Stimulated activated memory B cell treated with anti-CD40 and anti-IgM and Interleukin-4, amounts not matched to agents 10 μg/mL and 1 μg/mL and 100 μg/mL, for 72 hours (primary cell): ENCODE results near the gene SF3A2.

Experiments used
- ATAC-seq: fragments of 150-1000 bp; cut with Tn5 transposase; 2 replicates; pipeline ENCODE4 v1.10.0; 2021
- H3K27ac Mint-ChIP-seq: one replicate; pipeline ENCODE4 v1.8.0; 2022; ENCODE audit warnings: mild to moderate bottlenecking, mixed read lengths
- H3K27me3 Mint-ChIP-seq: one replicate; pipeline ENCODE4 v1.8.0; 2022; ENCODE audit warnings: mixed read lengths
- H3K36me3 Mint-ChIP-seq: one replicate; pipeline ENCODE4 v1.8.0; 2022; ENCODE audit warnings: mixed read lengths
- H3K4me1 Mint-ChIP-seq: one replicate; pipeline ENCODE4 v1.8.0; 2022; ENCODE audit warnings: mixed read lengths
- H3K4me3 Mint-ChIP-seq: one replicate; pipeline ENCODE4 v1.8.0; 2022; ENCODE audit warnings: mild to moderate bottlenecking, moderate library complexity, mixed read lengths
- H3K9me3 Mint-ChIP-seq: one replicate; pipeline ENCODE4 v1.8.0; 2022; ENCODE audit warnings: mixed read lengths

Gene SF3A2

DNA sequence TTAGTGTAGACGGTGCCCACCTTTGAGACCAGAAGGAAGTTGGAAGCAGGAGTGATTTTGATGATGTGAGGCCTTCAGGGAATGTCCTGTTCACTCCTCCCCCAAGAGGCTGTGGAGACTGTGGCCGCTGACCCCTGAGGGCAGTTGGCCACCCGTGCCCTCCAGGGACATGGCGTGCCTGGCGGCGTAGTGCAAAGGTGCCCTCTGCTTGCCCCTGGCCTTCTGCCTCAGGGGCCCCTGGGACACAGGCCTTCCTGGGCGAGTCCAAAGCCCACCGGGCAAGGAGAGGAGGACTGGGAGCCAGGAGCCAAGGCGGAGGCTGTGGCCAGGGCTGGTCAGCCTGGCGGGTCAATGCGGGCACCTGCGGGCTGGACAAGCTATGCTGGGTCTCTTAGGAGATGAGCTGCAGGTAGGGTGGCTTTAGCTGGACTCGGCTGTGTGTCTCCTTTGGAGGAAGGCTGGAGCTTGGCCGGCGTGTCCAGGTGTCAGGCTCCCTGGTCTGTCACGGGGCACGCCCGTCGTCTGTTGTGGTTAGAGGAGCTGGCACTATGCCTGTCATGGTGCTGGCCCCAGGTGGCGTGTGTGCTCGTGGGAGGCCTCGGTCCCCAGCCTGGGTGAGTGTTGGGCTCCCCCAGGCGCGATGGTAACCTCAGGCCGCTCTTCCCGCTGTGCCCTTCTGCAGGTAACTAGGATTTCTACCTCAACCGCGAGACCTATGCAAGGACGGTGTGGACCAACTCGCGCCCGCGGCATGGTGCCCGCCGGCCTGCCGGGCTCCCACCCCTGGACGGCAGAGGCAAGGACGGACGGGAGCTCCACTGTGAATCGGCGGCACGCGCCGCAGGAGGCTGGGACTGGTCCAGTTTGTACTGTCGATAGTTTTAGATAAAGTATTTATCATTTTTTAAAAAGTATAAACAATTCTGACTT, 7.3 kb upstream of the SF3A2 start:
- Mint-ChIP-seq H3K27ac (peak overlapping the region; percentile 78), H3K4me1 (peaks cover 67% of the 10 kb centered on the region), H3K27me3 (no peaks in the 10 kb centered on the region), H3K4me3 (no peak overlapping the region), H3K36me3 (peaks cover 65% of the 10 kb centered on the region), H3K9me3 (no peaks in the 10 kb centered on the region)
- no peak for ATAC-seq

DNA sequence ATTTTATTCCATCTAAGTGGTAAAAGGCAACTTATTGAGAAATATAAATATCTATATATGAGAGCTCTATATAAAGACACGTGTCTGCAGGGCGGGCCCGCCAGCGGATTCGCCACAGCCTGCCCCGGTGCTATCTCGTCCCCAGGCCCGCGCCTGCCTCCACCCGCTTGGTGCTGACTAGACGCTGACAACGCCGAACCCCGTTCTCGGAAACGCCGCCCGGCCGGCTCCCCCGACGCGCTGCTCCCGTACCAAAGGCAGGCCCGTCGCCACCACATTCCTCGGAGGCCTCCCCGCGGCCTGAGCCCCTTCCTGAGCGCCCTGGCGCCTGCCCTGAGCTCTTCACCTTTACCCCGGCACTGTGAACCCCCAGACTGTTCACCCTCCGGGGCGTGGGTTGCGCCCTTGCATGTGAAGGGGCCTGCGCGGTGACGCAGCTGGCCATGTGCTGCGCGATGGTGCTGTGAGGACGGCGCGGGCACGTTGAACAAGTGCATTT, 6.5 kb upstream of the SF3A2 start:
- Mint-ChIP-seq H3K4me1 (peaks cover 67% of the 10 kb centered on the region), H3K9me3 (no peaks in the 10 kb centered on the region), H3K27ac (no peak overlapping the region), H3K4me3 (no peak overlapping the region), H3K36me3 (peaks cover 59% of the 10 kb centered on the region), H3K27me3 (no peaks in the 10 kb centered on the region)
- no peak for ATAC-seq

DNA sequence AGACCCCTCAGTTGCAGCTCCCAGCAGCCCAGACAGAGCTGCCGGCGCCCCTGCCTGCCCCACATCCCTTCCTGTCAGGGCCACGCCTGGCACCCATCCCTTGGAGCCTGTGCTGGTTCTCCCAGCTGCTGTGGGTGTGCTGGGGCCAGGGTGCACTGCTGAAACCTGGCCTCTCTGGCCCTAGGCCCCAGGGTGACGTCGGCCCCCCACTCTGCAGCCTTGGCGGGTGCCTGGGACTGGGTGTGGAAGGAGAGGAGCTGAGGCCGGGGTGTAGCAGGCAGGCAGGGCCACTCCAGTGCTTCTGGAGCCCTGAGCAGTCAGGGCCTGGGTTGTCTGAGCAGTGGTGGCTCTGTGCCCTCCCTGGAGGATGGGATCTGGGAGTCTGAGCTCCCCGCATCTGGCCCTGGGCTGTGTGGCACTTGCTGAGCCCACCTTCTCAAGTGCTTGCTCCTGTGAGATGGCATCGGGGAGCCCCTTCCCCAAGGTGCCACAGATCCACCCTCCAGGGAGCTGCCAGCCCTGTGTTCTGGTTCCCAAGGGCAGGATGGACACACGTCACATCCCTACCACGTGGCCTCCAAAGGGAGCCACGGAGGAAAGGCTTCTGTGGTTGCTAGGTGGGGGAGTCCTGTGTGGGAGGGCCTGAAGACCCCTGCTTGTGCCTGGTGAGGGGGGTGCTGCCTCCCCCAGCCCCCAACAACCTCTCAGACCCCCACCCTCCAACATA, 5.7 kb upstream of the SF3A2 start:
- Mint-ChIP-seq H3K36me3 (peaks cover 50% of the 10 kb centered on the region), H3K4me3 (no peak overlapping the region), H3K27ac (no peak overlapping the region), H3K4me1 (peaks cover 63% of the 10 kb centered on the region), H3K9me3 (no peaks in the 10 kb centered on the region), H3K27me3 (no peaks in the 10 kb centered on the region)
- ATAC-seq: no peak

DNA sequence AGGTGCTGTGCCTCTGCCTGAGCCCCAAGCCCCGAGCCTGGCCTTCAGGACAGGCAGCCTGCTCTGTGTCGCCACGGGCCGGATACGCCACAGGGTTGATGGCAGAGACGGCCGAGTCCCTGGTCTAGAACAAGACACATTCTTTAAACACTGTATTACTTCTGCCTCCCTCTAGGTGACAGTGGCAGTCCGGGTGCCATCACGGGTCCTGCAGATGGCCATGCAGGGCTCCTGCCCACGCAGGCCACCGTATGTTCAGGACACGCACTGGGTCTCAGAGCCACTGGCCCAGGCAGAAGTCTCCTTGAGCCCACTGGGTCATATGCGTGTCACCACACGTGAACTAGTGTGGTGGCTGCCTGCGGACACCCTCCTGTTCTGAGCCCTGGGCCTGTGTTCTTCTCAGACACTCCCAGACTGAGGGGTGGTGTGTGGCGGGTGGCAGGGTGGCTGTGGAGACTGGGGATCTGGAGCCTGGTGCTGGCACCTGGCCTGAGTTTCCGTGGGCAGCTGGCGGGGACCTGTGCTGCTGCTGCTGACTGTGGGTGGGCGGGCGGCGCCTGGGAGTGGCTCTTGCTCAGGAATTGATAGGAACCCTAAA, 4.9 kb upstream of the SF3A2 start:
- Mint-ChIP-seq H3K4me3 (no peak overlapping the region), H3K4me1 (peaks cover 62% of the 10 kb centered on the region), H3K27me3 (no peaks in the 10 kb centered on the region), H3K27ac (no peak overlapping the region), H3K9me3 (no peaks in the 10 kb centered on the region), H3K36me3 (peaks cover 45% of the 10 kb centered on the region)
- no peak for ATAC-seq

DNA sequence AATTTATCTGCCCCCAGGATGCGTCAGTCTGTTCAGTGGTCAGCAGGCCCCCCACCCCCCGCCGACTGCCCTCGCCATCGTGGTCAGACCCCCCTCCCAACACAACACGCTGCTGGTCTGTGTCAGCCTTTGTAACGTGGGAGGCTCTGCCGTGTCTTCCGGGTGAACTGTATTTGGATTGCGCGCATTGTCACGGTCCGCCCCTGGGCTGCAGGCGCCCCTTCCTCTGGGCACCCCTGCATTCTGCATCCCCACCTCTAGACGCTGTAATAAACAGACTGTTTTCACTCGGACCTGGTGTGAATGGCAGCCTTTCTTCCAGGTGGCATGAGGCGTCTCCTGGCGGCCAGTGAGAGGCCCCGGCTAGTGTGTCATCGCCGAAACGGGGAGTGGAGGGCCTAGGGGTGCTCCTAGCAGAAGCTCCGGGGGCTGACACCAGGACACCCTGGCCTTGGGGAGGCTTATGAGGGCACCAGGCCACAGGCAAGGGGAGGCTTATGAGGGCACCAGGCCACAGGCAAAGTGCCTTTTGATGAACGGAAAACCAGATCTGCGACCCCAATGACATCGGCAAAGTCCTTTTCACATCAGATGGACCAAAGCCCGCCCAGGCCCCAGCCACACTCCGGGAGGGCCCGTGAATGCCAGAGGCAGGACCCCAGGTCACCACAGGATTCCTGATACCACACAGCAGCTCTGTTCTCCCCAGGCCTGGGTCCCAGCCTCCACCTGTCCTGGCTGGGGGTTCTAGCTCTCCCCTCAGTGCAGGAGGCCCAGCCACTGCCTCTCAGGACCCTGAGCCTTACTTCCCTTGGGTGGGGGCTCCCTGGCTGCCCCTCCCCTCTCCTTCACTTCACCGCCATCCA, 4.1 kb upstream of the SF3A2 start:
- peaks cover 40% of the 10 kb centered on the region for H3K36me3 Mint-ChIP-seq
- no peak overlapping the region for H3K4me3 Mint-ChIP-seq
- H3K9me3 Mint-ChIP-seq: no peaks in the 10 kb centered on the region
- H3K27ac Mint-ChIP-seq: peak overlapping the region; percentile 44
- no peaks in the 10 kb centered on the region for H3K27me3 Mint-ChIP-seq
- H3K4me1 Mint-ChIP-seq: peaks cover 60% of the 10 kb centered on the region
- no peak for ATAC-seq

DNA sequence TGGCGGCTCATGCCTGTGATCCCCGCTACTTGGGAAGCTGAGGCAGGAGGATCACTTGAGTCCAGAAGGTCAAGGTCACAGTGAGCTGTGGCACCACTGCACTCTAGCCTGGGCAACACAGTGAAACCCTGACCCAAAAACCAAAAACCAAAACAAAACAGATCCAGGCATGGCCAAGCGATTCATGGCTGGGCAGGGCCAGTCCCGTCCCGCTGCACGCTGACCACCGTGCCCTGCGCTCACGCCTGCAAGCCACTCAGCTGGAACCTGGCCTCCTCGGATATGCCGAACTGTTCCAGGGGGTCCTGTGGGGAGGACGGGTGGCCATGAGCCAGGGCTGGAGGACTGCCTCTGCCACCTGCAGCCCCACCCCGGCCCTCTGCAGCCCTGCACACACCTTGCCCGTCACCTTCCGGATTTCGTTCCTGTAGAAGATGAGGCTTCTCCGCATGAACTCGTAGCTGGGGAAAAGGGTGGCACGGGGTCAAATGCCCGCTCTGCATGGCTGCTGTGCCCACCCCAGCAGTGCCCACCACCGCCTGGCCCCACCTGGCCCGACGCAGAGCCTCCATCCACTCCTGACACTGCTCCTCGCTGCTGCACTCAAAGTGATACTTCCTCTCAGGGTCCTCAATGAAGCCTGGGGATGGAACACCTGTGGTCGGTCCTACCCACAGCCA, 2.9 kb upstream of the SF3A2 start:
- Mint-ChIP-seq H3K4me3 (peak overlapping the region; percentile 49), H3K4me1 (peaks cover 60% of the 10 kb centered on the region), H3K9me3 (no peaks in the 10 kb centered on the region), H3K27me3 (no peaks in the 10 kb centered on the region), H3K27ac (peak overlapping the region; percentile 91), H3K36me3 (peaks cover 35% of the 10 kb centered on the region)
- ATAC-seq: no peak

DNA sequence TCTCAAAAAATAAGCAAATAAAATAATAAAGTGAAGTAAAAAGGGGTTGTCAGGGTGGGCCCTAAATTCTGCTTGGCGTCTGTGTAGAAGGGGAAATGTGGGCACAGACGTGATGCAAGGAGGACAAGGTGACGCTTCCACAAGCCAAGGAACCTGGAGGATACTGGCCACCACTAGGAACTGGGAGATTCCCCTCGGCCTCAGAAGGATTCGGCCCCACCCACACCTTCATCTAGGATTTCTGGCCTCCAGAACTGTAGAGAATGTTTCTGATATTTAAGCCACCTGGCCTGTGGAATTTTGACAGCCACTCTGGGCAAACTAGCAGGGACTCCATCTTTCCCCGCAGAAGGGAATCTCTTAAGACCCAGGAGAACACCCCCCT, 1.6 kb upstream of the SF3A2 start:
- H3K36me3 Mint-ChIP-seq: peaks cover 41% of the 10 kb centered on the region
- no peaks in the 10 kb centered on the region for H3K9me3 Mint-ChIP-seq
- peak overlapping the region; percentile 91 for H3K27ac Mint-ChIP-seq
- no peaks in the 10 kb centered on the region for H3K27me3 Mint-ChIP-seq
- ATAC-seq: no peak
- peak overlapping the region; percentile 86 for H3K4me3 Mint-ChIP-seq
- peaks cover 63% of the 10 kb centered on the region for H3K4me1 Mint-ChIP-seq

DNA sequence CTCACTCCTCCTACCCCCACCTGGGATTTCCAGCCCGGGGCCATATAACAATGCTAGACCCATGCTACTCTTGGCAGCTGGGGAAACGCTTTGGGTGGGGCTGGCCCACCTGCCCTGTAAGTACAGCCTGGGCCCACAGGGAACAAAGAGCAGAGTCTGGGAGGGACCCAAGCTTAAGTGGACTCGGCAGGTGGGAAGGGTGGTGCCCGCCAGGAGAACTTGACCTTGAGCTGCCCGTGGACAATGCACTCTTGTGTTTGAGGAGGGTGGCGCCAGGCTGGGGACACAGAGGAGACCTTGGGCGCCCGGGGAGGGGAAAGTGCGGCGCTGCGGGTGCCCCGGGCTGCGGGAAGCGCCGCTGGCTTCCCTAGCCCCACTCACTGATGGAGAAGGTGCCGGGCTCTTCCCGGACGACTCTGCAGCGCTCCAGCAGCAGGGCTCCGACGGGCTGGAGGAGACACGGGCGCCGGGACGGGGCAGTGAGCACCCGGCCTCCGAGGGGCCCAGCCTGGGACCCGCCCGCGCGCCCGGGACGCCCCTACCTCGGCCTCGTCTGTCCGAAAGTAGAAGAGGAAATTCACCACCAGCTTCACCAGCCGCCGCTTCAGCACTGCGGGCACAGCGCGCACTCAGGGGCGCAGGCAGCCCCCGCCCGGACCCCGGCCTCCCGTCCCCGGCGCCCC, 1.1 kb upstream of the SF3A2 start:
- peak overlapping the region; percentile 91 for H3K27ac Mint-ChIP-seq
- H3K4me1 Mint-ChIP-seq: peaks cover 68% of the 10 kb centered on the region
- peak; percentile 58 for ATAC-seq
- H3K9me3 Mint-ChIP-seq: no peaks in the 10 kb centered on the region
- H3K36me3 Mint-ChIP-seq: peaks cover 42% of the 10 kb centered on the region
- peak overlapping the region; percentile 86 for H3K4me3 Mint-ChIP-seq
- no peaks in the 10 kb centered on the region for H3K27me3 Mint-ChIP-seq

DNA sequence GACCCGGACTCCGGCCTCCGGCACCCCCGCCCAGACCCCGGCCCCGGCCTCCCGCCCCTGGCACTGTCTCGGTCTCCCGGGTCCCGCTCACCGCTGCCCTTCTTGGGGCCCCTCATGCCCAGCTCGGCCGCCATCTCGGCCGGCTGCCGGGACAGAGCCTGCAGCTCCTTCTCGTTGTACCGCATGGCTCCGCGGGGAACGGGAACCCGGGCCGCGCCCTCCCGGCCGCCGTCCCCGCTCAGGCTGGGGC, 635 bp upstream of the SF3A2 start:
- Mint-ChIP-seq H3K9me3 (no peaks in the 10 kb centered on the region), H3K4me3 (peak overlapping the region; percentile 86), H3K36me3 (peaks cover 46% of the 10 kb centered on the region), H3K27me3 (no peaks in the 10 kb centered on the region), H3K4me1 (peaks cover 73% of the 10 kb centered on the region), H3K27ac (peak overlapping the region; percentile 91)
- ATAC-seq: no peak

DNA sequence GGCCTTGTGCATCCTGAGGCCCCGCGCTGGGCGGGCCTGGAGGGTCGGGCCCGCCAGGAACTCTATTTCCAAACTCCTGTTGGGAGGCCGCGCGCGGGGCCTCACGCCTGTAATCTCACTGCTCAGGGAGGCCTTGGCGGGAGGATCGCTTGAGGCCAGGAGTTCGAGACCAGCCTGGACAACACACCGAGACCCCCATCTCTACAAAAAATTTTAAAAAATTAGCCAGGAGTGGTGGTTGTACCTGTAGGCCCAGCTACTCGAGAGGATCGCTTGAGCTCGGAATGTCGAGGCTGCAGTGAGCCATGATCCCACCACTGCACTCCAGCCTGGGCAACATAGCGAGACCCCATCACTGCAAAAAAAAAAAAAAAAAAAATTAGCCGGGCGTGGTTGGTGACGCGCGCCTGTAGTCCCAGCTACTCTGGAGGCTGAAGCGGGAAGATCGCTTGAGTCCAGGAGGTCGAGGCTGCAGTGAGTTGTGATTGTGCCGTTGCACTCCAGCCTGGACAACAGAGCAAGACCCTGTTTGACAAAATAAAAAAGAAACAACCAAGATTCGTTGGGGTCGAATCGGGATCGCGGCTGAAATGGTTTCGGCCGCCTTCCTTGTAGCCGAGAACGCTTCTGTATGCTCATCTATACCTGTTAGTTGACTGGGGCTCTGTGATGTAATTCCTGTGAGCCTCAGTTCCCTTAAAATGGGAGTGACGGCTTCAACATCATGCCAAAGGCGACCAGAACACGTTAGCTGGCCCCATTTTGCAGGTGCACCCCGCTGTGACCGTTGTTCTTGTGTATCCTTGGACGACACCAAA, 636 bp downstream of the SF3A2 start:
- H3K4me1 Mint-ChIP-seq: peaks cover 81% of the 10 kb centered on the region
- no peaks in the 10 kb centered on the region for H3K9me3 Mint-ChIP-seq
- peak overlapping the region; percentile 91 for H3K27ac Mint-ChIP-seq
- peak overlapping the region; percentile 86 for H3K4me3 Mint-ChIP-seq
- H3K27me3 Mint-ChIP-seq: no peaks in the 10 kb centered on the region
- peaks cover 45% of the 10 kb centered on the region for H3K36me3 Mint-ChIP-seq
- ATAC-seq: no peak

DNA sequence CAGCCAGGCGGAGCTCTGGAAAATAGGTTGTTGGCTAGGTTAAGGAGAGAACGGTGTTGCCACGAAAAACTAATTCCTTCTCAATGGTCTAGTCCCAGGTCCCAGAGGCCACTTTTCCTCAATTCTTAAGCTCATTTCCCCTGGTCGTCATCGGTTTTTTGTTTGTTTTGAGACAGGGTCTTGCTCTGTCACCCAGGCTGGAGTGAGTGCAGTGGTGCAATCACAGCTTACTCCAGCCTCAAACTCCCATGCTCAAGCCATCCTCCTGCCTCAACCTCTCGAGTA, 1.2 kb downstream of the SF3A2 start:
- Mint-ChIP-seq H3K4me1 (peaks cover 81% of the 10 kb centered on the region), H3K4me3 (peak overlapping the region; percentile 86), H3K36me3 (peaks cover 45% of the 10 kb centered on the region), H3K27ac (peak overlapping the region; percentile 91), H3K9me3 (no peaks in the 10 kb centered on the region), H3K27me3 (no peaks in the 10 kb centered on the region)
- ATAC-seq: no peak

DNA sequence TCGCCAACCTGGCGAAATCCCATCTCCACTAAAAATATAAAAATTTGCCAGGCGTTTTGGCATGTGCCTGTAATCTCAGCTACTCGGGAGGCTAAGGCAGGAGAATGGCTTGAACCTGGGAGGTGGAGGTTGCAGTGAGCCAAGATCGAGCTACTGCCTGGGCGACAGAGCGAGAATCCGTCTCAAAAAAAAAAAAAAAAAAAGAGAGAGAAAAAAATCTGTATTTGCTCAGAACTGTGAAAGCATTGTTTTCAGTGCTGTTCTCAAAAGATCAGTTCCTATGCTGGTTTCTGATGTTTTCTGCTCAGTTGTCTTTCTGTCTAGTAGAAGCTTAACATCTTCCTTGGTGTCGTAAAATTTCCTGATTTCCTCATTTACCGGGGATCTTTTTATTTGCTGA, 2.5 kb downstream of the SF3A2 start:
- no peaks in the 10 kb centered on the region for H3K9me3 Mint-ChIP-seq
- peaks cover 74% of the 10 kb centered on the region for H3K4me1 Mint-ChIP-seq

More for the DNA sequence above, 2.5 kb downstream of the SF3A2 start:
- peak overlapping the region; percentile 86 for H3K4me3 Mint-ChIP-seq
- peak overlapping the region; percentile 91 for H3K27ac Mint-ChIP-seq
- no peak for ATAC-seq
- no peaks in the 10 kb centered on the region for H3K27me3 Mint-ChIP-seq
- H3K36me3 Mint-ChIP-seq: peaks cover 46% of the 10 kb centered on the region
